OCI-LY3 (cell line): ENCODE measurements around the gene HECW1.
"Not testable (repeated sequence)": the region's sequence is repeated elsewhere in the genome, so short reads cannot be mapped to it uniquely, and the experiment has no call there.

Experiments
- H2AFZ ChIP-seq: fragments of 200-600, 300-600 bp; shearing (Covaris generic); 2 replicates; pipeline ENCODE4 v1.6.0; 2014; ENCODE audit warnings: antibody characterized with exemption, low read depth, low read length
- H3K27ac ChIP-seq: fragments of 200-600, 300-600 bp; sonication (generic); 2 replicates; pipeline ENCODE4 v1.5.1; 2014; ENCODE audit warnings: mild to moderate bottlenecking, low read length, moderate library complexity, mixed read lengths
- H3K27me3 ChIP-seq: fragments of 200-600, 300-600 bp; sonication (generic); 2 replicates; pipeline ENCODE4 v1.6.1; 2014; ENCODE audit warnings: low read depth, low read length, mixed read lengths
- H3K36me3 ChIP-seq: fragments of 200-600, 300-600 bp; sonication (generic); replicated peaks from 2 replicates; pipeline ENCODE3; 2014; ENCODE audit warnings: low read depth, low read length, mixed read lengths
- H3K4me1 ChIP-seq: fragments of 300-600, 200-600 bp; sonication (generic); 2 replicates; pipeline ENCODE4 v1.6.1; 2014; ENCODE audit warnings: low read length, mixed read lengths
- H3K4me2 ChIP-seq: fragments of 200-600, 300-600 bp; sonication (generic); 2 replicates; pipeline ENCODE4 v1.6.1; 2014; ENCODE audit warnings: low read length, mixed read lengths
- H3K4me3 ChIP-seq: fragments of 300-600, 200-600 bp; sonication (generic); 2 replicates; pipeline ENCODE4 v1.5.1; 2014; ENCODE audit warnings: antibody characterized with exemption, mild to moderate bottlenecking, low read length, moderate library complexity
- H3K79me2 ChIP-seq: fragments of 300-600, 200-600 bp; shearing (Covaris generic); 2 replicates; pipeline ENCODE4 v1.6.1; 2014; ENCODE audit warnings: mild to moderate bottlenecking, low read length, mixed read lengths
- H3K9ac ChIP-seq: fragments of 300-600, 200-600 bp; shearing (Covaris generic); 2 replicates; pipeline ENCODE4 v1.6.0; 2014; ENCODE audit warnings: mild to moderate bottlenecking, low read length, moderate library complexity
- H3K9me3 ChIP-seq: fragments of 200-600, 300-600 bp; shearing (Covaris generic); 2 replicates; pipeline ENCODE4 v1.6.1; 2014; ENCODE audit warnings: low read length, mixed read lengths; ENCODE audit not compliant: insufficient read depth
- H4K20me1 ChIP-seq: fragments of 200-600, 300-600 bp; sonication (generic); 2 replicates; pipeline ENCODE4 v1.6.1; 2016; ENCODE audit warnings: low read length, mixed read lengths; ENCODE audit not compliant: insufficient read depth
- EZH2phosphoT487 ChIP-seq: fragments of 200-600 bp; shearing (Covaris generic); IDR thresholded peaks from 2 replicates; pipeline ENCODE4 v1.6.1; 2018; ENCODE audit warnings: antibody characterized with exemption, mixed run types, low read depth
- TF ChIP-seq, protein P1 (sequence below): fragments of 200-600, 300-600 bp; sonication (generic); IDR thresholded peaks from 2 replicates; pipeline ENCODE4 v1.5.1; 2014; ENCODE audit warnings: antibody characterized with exemption, low read length, low read depth

HECW1 gene

DNA sequence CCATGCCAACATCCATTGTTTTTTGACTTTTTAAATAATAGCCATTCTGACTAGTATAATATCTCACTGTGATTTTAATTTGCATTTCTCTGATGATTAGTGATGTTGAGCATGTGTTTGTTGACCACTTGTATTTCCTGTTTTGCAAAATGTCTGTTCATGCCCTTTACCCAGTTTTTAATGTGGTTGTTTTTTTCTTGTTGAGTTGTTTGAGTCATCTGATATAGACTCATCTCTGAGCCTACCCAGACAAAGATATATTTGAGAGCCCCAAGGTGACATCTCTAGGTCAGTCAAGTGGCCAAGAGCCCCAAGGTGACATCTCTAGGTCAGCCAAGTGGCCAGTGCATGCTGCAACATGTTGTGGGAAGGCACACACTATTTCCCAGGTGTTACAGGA lies 224.7 kb downstream of the HECW1 start:
- H2AFZ ChIP-seq: no peak overlapping the region
- H3K4me1 ChIP-seq: no peaks in the 10 kb centered on the region
- H3K27me3 ChIP-seq: no peaks in the 10 kb centered on the region
- no peaks in the 10 kb centered on the region for H3K79me2 ChIP-seq
- no peaks in the 10 kb centered on the region for H3K36me3 ChIP-seq
- no peak overlapping the region for H3K4me2 ChIP-seq
- TF ChIP-seq, protein P1, sequence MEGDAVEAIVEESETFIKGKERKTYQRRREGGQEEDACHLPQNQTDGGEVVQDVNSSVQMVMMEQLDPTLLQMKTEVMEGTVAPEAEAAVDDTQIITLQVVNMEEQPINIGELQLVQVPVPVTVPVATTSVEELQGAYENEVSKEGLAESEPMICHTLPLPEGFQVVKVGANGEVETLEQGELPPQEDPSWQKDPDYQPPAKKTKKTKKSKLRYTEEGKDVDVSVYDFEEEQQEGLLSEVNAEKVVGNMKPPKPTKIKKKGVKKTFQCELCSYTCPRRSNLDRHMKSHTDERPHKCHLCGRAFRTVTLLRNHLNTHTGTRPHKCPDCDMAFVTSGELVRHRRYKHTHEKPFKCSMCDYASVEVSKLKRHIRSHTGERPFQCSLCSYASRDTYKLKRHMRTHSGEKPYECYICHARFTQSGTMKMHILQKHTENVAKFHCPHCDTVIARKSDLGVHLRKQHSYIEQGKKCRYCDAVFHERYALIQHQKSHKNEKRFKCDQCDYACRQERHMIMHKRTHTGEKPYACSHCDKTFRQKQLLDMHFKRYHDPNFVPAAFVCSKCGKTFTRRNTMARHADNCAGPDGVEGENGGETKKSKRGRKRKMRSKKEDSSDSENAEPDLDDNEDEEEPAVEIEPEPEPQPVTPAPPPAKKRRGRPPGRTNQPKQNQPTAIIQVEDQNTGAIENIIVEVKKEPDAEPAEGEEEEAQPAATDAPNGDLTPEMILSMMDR: no peak
- TF ChIP-seq EZH2phosphoT487: no peak
- no peaks in the 10 kb centered on the region for H4K20me1 ChIP-seq
- no peak overlapping the region for H3K4me3 ChIP-seq
- H3K9me3 ChIP-seq: no peaks in the 10 kb centered on the region
- no peak overlapping the region for H3K9ac ChIP-seq
- no peak overlapping the region for H3K27ac ChIP-seq

DNA sequence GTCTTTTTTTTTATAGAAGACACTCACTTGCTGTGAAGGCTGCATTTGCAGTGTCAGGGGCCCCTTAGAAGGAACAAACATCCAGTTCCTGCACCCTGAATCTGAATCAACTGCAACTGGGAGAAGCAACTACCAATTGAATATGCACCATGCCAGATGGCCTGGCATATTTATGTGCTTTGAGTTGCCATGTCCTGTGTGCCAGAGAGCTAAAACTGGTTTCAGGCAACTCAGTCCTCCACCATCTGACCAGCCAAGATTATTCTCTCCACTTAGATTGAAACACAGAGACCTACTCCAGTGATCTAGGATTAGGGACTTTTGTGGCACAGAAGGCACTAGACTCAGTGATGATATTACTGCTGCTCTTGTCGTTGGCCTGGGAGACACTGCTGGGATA lies 225.4 kb downstream of the HECW1 start:
- Histone ChIP-seq H3K4me3 (no peak overlapping the region), H3K79me2 (no peaks in the 10 kb centered on the region), H3K27ac (no peak overlapping the region), H3K27me3 (no peaks in the 10 kb centered on the region), H3K9me3 (no peaks in the 10 kb centered on the region), H4K20me1 (no peaks in the 10 kb centered on the region), H2AFZ (no peak overlapping the region), H3K4me2 (no peak overlapping the region), H3K9ac (no peak overlapping the region), H3K36me3 (no peaks in the 10 kb centered on the region), H3K4me1 (no peaks in the 10 kb centered on the region)
- TF ChIP-seq, protein P1: no peak
- no peak for TF ChIP-seq EZH2phosphoT487

DNA sequence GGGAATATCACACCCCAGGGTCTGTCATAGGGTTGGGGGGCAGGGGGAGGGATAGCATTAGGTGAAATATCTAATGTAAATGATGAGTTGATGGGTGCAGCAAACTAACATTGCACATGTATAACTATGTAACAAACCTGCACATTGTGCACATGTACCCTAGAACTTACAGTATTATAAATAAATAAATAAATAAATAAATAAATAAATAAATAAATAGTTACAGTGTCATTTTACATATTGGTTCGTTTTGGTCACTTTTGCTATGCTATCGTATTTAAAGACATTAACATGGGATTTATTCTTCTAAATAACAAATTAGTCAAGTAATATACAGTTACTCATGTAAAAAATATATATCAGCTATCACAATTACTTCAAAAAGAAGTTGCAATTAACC lies 228.7 kb downstream of the HECW1 start:
- TF ChIP-seq, protein P1: no peak
- no peak for TF ChIP-seq EZH2phosphoT487
- no peak overlapping the region for H2AFZ ChIP-seq

DNA sequence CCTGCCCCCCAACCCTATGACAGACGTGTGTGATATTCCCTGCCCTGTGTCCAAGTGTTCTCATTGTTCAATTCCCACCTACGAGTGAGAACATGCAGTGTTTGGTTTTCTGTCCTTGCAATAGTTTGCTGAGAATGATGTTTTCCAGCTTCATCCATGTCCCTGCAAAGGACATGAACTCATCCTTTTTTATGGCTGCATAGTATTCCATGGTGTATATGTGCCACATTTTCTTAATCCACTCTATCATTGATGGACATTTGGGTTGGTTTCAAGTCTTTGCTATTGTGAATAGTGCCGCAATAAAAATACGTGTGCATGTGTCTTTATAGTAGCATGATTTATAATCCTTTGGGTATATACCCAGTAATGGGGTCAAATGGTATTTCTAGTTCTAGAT lies 231.0 kb downstream of the HECW1 start:
- H4K20me1 ChIP-seq, H3K4me1 ChIP-seq, H3K4me2 ChIP-seq, H3K27me3 ChIP-seq, H3K36me3 ChIP-seq, H3K9me3 ChIP-seq, H3K79me2 ChIP-seq, H3K4me3 ChIP-seq, H2AFZ ChIP-seq, H3K27ac ChIP-seq, H3K9ac ChIP-seq: not testable (repeated sequence)

More for the DNA sequence above, 228.7 kb downstream of the HECW1 start:
- Histone ChIP-seq H3K27ac (no peak overlapping the region), H3K36me3 (no peaks in the 10 kb centered on the region), H4K20me1 (no peaks in the 10 kb centered on the region), H3K79me2 (no peaks in the 10 kb centered on the region), H3K9ac (no peak overlapping the region), H3K4me1 (no peaks in the 10 kb centered on the region), H3K27me3 (no peaks in the 10 kb centered on the region), H3K4me2 (no peak overlapping the region), H3K4me3 (no peak overlapping the region), H3K9me3 (no peaks in the 10 kb centered on the region)

DNA sequence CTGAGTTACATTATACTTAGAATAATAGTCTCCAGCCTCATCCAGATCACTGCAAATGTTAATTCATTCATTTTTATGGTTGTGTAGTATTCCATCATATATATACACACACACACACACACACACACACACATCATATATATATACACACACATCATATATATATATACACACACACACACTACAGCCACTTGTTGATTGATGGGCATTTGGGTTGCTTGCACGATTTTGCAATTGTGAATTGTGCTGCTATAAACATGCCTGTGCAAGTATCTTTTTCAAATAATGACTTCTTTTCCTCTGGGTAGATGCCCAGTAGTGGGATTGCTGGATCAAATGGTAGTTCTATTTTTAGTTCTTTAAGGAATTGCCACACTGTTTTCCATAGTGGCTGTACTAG lies 233.2 kb downstream of the HECW1 start:
- H3K4me1 ChIP-seq, H3K27ac ChIP-seq, H3K27me3 ChIP-seq, H3K9me3 ChIP-seq, H3K9ac ChIP-seq, H4K20me1 ChIP-seq, H3K4me3 ChIP-seq, H3K36me3 ChIP-seq, H3K4me2 ChIP-seq, H3K79me2 ChIP-seq, H2AFZ ChIP-seq: not testable (repeated sequence)
